Esophagus muscularis mucosa (tissue), 3 donors: ENCODE results near the gene SGIP1.

Source experiments
- POLR2A ChIP-seq: fragments of 450-650 bp; IDR thresholded peaks from one replicate; pipeline ENCODE4 v1.6.1; 2017; ENCODE audit warnings: antibody characterized with exemption, moderate library complexity, mild to moderate bottlenecking, low read depth
- POLR2AphosphoS5 ChIP-seq, 2 donors: sonication (generic); formaldehyde crosslinking; IDR thresholded peaks; one replicate each; pipeline ENCODE4 v1.6.1; 2017; ENCODE audit warnings: antibody characterized with exemption in 2 of 2
- TF ChIP-seq, protein P1 (sequence below), 3 experiments: fragments of 200-600 bp in 2 of 3; fragments of 450-650 bp in 1 of 3; sonication (generic) in 2 of 3; IDR thresholded peaks; one replicate each; pipeline ENCODE4 v1.5.1; 2017 to 2019; ENCODE audit warnings: antibody characterized with exemption in 3 of 3, mild to moderate bottlenecking in 2 of 3, moderate library complexity in 1 of 3

DNA sequence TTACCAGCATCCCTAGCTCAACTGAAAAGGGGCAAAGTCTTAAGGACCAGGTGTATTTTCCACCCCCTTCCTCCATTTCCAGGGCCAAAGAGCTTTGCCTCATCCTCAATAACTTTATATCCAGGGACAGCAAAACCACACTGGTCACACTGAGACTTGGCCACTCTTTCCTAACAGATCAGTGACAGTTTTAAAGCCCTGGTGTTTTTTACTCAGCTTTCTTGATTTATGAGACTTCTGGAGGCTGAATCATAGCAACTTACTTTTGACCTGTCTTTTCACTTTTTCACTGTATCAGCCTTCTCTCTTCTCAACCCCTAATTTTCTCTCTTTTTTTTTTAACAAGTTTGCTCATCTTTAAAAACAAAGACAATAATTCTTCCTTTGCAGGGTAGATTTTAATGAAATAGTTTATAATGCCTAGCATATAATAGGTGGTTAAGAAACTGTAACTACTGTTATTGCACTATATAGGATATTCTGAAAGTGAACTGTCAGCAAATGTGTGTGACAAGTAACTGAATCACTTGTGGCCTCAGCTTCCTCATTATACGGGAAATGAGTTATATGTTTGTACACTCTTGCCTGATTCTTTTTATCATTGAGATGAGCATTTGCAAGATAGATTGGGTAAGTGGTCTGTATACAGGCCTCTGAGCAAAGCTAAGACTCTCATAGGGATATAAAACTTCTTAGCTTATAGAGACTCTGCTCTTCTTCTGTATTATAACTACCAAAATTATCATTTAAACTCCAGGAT lies 198.6 kb downstream of the SGIP1 start:
- TF ChIP-seq, protein P1, sequence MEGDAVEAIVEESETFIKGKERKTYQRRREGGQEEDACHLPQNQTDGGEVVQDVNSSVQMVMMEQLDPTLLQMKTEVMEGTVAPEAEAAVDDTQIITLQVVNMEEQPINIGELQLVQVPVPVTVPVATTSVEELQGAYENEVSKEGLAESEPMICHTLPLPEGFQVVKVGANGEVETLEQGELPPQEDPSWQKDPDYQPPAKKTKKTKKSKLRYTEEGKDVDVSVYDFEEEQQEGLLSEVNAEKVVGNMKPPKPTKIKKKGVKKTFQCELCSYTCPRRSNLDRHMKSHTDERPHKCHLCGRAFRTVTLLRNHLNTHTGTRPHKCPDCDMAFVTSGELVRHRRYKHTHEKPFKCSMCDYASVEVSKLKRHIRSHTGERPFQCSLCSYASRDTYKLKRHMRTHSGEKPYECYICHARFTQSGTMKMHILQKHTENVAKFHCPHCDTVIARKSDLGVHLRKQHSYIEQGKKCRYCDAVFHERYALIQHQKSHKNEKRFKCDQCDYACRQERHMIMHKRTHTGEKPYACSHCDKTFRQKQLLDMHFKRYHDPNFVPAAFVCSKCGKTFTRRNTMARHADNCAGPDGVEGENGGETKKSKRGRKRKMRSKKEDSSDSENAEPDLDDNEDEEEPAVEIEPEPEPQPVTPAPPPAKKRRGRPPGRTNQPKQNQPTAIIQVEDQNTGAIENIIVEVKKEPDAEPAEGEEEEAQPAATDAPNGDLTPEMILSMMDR (IDR thresholded peaks at IDR 0.05): no peak
- TF ChIP-seq POLR2A (no peak), POLR2AphosphoS5 (IDR thresholded peaks at IDR 0.05) (no peak)
